HEK293 (cell line): ENCODE results near the gene GJD4.

Experiments
- CTCF ChIP-seq: fragments of 450-650 bp; formaldehyde crosslinking; IDR thresholded peaks from 2 replicates; pipeline ENCODE4 v1.5.1; 2016; ENCODE audit warnings: missing biosample characterization, missing genetic modification characterization
- PBX3 ChIP-seq: sonication (generic); formaldehyde crosslinking; IDR thresholded peaks from 2 replicates; pipeline ENCODE4 v1.8.1; 2022; ENCODE audit warnings: mild to moderate bottlenecking, moderate library complexity, missing genetic modification reagents
- ZNF266 ChIP-seq: fragments of 450-650 bp; formaldehyde crosslinking; IDR thresholded peaks from 2 replicates; pipeline ENCODE4 v1.5.1; 2016; ENCODE audit warnings: missing biosample characterization, missing genetic modification characterization, low read depth
- ZNF274 ChIP-seq, 2 experiments: fragments of 200-500 bp in 1 of 2; fragments of 450-650 bp in 1 of 2; sonication (Bioruptor generic) in 1 of 2; formaldehyde crosslinking in 1 of 2; IDR thresholded peaks; 2 replicates each; pipeline versions ENCODE4 v1.5.1 to v1.6.1; 2014 to 2016; ENCODE audit warnings: borderline replicate concordance in 1 of 2, inconsistent platforms in 1 of 2, low read length in 1 of 2, missing biosample characterization in 1 of 2, missing genetic modification characterization in 1 of 2
- ZNF404 ChIP-seq: fragments of 450-650 bp; formaldehyde crosslinking; IDR thresholded peaks from 2 replicates; pipeline ENCODE4 v1.5.1; 2017; ENCODE audit warnings: missing biosample characterization, missing genetic modification characterization
- ZNF510 ChIP-seq: fragments of 450-650 bp; formaldehyde crosslinking; IDR thresholded peaks from 2 replicates; pipeline ENCODE4 v1.5.1; 2018; ENCODE audit warnings: mild to moderate bottlenecking, missing genetic modification characterization, missing biosample characterization; ENCODE audit not compliant: insufficient replicate concordance
- ZNF76 ChIP-seq: fragments of 450-650 bp; formaldehyde crosslinking; IDR thresholded peaks from 2 replicates; pipeline ENCODE4; 2016; ENCODE audit warnings: low read depth, missing biosample characterization, missing genetic modification characterization, borderline replicate concordance
- TF ChIP-seq, protein P1 (sequence below): IDR thresholded peaks from 2 replicates; pipeline ENCODE4 v1.6.1; 2011; ENCODE audit warnings: mild to moderate bottlenecking, low read depth, low read length, borderline replicate concordance

- TF ChIP-seq CTCF (tag by site-specific recombination) (no peak), ZNF76 (tag by site-specific recombination) (no peak), ZNF404 (tag by site-specific recombination) (no peak), PBX3 (CRISPR knock-in tag) (no peak), ZNF510 (tag by site-specific recombination) (no peak), ZNF274 (IDR thresholded peaks at IDR 0.05; ENCODE audit: low read length) (no peak), ZNF274 (tag by site-specific recombination; IDR thresholded peaks at IDR 0.05; ENCODE audit: borderline replicate concordance) (no peak), ZNF266 (tag by site-specific recombination) (no peak)
- TF ChIP-seq, protein P1, sequence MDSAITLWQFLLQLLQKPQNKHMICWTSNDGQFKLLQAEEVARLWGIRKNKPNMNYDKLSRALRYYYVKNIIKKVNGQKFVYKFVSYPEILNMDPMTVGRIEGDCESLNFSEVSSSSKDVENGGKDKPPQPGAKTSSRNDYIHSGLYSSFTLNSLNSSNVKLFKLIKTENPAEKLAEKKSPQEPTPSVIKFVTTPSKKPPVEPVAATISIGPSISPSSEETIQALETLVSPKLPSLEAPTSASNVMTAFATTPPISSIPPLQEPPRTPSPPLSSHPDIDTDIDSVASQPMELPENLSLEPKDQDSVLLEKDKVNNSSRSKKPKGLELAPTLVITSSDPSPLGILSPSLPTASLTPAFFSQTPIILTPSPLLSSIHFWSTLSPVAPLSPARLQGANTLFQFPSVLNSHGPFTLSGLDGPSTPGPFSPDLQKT: no peak
These were observed 36.6 kb upstream of the GJD4 start for GRCh38 chr10:35568483-35569015.
